Epithelial cell of proximal tubule (primary cell): ENCODE data around the gene CHMP6. TPM values are rescaled to one million over a fixed set of nuclear protein-coding genes. Genes with fewer than 3 reads are reported as not detected.
"Not testable (repeated sequence)": the region's sequence is repeated elsewhere in the genome, so short reads cannot be mapped to it uniquely, and the experiment has no call there.

Source experiments
- DNase-seq: peaks from one replicate; pipeline ENCODE4 v3.0.0-alpha.2; 2011; ENCODE audit warnings: low read depth
- H3K4me3 ChIP-seq: 2 replicates; pipeline ENCODE4 v1.5.1; 2011; ENCODE audit warnings: low read depth, mild to moderate bottlenecking, low read length
- total RNA-seq: library from RNA; depleted of rRNA; stranded (reverse); fragments of >200 nt; gene quantifications from 2 replicates; pipeline ENCODE4 v1.2.3, GENCODE V29; 2015
- TF ChIP-seq, protein P1 (sequence below): conservative IDR thresholded peaks from 2 replicates; pipeline ENCODE4 v1.5.1; 2012; ENCODE audit warnings: low read depth, mild to moderate bottlenecking, low read length

The CHMP6 gene
- total RNA-seq, 1 donor from 2014 or later = 32.6 TPM

DNA sequence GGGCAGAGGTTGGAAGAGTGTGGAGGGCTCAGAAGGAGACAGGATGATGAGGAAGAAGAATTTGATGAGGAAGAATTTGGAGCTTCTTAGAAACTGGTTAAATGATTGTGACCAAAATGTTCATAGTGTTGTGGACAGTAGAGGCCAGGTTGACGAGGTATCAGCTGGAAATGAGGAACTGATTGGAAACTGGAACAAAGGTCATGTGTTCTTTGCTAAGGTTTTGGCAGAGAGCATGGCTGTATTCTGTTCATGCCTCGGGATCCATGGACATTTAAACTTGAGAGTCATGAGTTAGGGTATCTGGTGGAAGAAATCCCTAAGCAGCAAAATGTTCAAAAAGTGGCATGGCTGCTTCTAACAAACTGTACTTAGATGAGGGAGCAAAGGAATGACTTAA is 19.3 kb downstream of the CHMP6 start:
- no peak overlapping the region for H3K4me3 ChIP-seq
- TF ChIP-seq, protein P1, sequence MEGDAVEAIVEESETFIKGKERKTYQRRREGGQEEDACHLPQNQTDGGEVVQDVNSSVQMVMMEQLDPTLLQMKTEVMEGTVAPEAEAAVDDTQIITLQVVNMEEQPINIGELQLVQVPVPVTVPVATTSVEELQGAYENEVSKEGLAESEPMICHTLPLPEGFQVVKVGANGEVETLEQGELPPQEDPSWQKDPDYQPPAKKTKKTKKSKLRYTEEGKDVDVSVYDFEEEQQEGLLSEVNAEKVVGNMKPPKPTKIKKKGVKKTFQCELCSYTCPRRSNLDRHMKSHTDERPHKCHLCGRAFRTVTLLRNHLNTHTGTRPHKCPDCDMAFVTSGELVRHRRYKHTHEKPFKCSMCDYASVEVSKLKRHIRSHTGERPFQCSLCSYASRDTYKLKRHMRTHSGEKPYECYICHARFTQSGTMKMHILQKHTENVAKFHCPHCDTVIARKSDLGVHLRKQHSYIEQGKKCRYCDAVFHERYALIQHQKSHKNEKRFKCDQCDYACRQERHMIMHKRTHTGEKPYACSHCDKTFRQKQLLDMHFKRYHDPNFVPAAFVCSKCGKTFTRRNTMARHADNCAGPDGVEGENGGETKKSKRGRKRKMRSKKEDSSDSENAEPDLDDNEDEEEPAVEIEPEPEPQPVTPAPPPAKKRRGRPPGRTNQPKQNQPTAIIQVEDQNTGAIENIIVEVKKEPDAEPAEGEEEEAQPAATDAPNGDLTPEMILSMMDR = no peak

GRCh38 chr17:81011951-81012350 is 20.3 kb downstream of the CHMP6 start:
- TF ChIP-seq, protein P1 = no peak
- DNase-seq = no peak

More for the DNA sequence above, 19.3 kb downstream of the CHMP6 start:
- DNase-seq = no peak

DNA sequence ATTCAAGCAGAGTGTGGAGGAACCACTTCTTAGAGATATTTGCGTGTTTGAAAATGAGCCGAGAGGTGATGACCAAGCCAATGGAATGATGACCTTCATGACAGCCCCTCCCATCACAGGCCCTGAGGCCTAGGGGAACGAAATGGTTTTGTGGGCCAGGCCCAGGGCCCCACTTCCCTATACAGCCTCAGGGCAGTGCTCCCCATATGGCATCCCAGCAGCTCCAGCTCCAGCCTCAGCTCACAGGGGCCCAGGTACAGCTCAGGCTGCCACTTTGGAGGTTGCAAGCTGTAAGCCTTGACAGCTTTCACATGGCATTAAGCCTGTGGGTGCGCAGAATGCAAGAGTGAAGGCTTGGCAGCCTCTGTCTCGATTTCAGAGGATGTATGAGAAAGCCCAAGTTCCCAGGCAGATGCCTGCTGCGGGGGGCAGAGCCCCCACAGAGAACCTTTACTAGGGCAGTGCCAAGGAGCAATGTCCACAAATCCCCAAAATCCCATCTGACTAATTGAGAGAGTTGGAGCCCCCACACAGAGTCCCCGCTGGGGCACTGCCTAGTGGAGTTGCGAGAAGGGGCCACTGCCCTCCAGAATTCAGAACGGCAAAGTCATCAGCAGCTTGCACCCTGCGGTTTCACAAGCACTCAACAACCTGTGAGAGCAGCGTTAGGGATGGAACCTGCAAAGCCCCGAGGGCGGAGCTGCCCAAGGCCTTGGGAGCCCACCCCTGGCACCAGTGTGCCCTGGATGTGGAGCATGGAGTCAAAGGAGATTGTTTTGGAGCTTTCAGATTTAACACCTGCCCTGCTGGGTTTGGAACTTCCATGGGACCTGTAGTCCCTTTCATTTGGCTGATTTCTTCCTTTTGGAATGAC is 21.2 kb downstream of the CHMP6 start:
- TF ChIP-seq, protein P1 = no peak
- no peak for DNase-seq
- H3K4me3 ChIP-seq = no peak overlapping the region

More at GRCh38 chr17:81011951-81012350, 20.3 kb downstream of the CHMP6 start:
- H3K4me3 ChIP-seq = no peak overlapping the region

DNA sequence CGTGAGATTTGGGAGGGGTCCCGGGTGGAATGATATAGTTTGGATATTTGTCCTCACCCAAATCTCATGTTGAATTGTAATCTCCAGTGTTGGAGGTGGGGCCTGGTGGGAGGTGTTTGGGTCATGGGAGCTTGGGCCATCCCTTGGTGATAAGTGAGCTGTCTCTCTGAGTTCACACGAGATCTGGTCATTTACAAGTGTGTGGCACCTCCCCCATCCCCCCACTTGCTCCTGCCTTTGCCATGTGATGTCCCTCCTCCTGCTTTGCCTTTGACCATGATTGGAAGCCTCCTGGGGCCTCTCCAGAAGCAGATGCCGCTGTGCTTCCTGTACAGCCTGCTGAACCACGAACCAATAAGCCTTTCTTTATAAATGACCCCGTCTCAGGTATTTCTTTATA is 22.0 kb downstream of the CHMP6 start:
- TF ChIP-seq, protein P1 = no peak
- H3K4me3 ChIP-seq = no peak overlapping the region
- DNase-seq = no peak

DNA sequence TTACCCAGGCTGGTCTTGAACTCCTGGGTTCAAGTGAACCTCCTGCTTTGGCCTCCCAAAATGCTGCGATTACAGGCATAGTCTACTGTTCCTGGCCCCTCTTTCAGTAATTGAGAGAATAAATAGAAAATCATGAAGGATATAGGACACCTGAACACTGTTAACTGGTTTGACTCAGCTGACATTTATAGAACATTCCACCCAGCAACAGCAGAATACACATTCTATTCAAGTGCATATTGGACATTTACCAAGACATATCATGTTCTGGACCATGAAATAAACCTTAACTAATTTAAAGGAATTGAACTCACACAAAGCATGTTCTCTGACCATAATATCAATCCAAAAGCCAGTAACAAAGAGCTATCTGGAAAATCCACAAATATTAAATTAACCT is 23.5 kb downstream of the CHMP6 start:
- DNase-seq = no peak
- H3K4me3 ChIP-seq = no peak overlapping the region
- TF ChIP-seq, protein P1 = no peak

DNA sequence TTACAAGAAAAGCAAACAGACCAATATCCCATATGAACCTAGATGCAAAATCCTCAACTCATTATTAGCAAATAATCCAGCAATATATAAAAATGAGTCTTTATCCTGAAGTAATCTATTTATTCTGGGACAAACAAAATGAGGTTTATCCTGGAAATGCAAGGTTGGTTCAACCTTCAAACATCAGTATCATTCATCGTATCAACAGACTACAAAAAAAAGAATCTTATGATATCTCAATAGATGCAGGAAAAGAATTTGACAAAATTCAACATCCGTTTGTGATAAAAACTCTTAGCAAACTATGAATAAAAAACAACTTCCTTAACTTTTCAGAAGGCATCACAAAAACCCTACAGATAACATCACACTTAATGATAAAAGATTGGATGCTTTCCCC is 24.9 kb downstream of the CHMP6 start:
- H3K4me3 ChIP-seq = no peak overlapping the region
- TF ChIP-seq, protein P1 = no peak
- no peak for DNase-seq

- H3K4me3 ChIP-seq, DNase-seq: not testable (repeated sequence)
These were observed 25.7 kb downstream of the CHMP6 start for GRCh38 chr17:81017330-81017729.
